T-cell (primary cell): ENCODE data around the gene GPRIN1. TPM values are rescaled to one million over a fixed set of nuclear protein-coding genes. Genes with fewer than 3 reads are reported as not detected.
A peak's percentile ranks its signal among the peaks of the same experiment; 100 is the strongest.

Source experiments
- ATAC-seq, 4 experiments: fragments of 200-7000 bp in 3 of 4; fragments of 150-1000 bp in 1 of 4; cut with Tn5 transposase; replicated peaks in 1 of 4; 1 replicate in 3 of 4; 2 replicates in 1 of 4; pipeline ENCODE4 v1.10.0; 2021; ENCODE audit warnings: moderate library complexity in 3 of 4, mild to moderate bottlenecking in 2 of 4, moderate number of reproducible peaks in 1 of 4
- CTCF ChIA-PET, 2 donors: fragments of 300-600 bp; sonication (Branson Sonifier 250); formaldehyde crosslinking; loops; one replicate each; lab custom pipeline; 2022; ENCODE audit warnings: antibody characterized with exemption in 2 of 2; lab: Charles Lee
- POLR2A ChIA-PET, 2 donors: fragments of 300-600 bp; sonication (Branson Sonifier 250); formaldehyde crosslinking; loops; one replicate each; lab custom pipeline; 2022; ENCODE audit warnings: antibody characterized with exemption in 2 of 2; lab: Charles Lee
- DNase-seq, 35 experiments: peaks; one replicate each; pipeline versions ENCODE4 v3.0.0 to v3.0.0-alpha.2; 2013 to 2023
- H3K27ac ChIP-seq: one replicate; pipeline ENCODE4 v1.5.1; 2013; ENCODE audit warnings: low read length
- H3K27me3 ChIP-seq, 2 experiments: replicated peaks in 1 of 2; 1 replicate in 1 of 2; 2 replicates in 1 of 2; pipeline versions ENCODE4 v1.6.1 to v1.7.0; 2013; ENCODE audit warnings: low read length in 1 of 2, mixed read lengths in 1 of 2; ENCODE audit not compliant: control insufficient read depth in 2 of 2, insufficient read depth in 2 of 2; ENCODE audit errors: extremely low read depth in 1 of 2
- H3K36me3 ChIP-seq, 2 donors: 1 replicate in 1 of 2; 2 replicates in 1 of 2; pipeline versions ENCODE4 v1.6.1 to v1.7.0; 2013; ENCODE audit warnings: low read length in 1 of 2; ENCODE audit not compliant: control insufficient read depth in 2 of 2, insufficient read depth in 1 of 2; ENCODE audit errors: extremely low read depth in 1 of 2
- H3K4me1 ChIP-seq, 2 experiments: 1 replicate in 1 of 2; 2 replicates in 1 of 2; pipeline versions ENCODE4 v1.6.1 to v1.7.0; 2013; ENCODE audit warnings: low read length in 2 of 2, mixed read lengths in 1 of 2; ENCODE audit not compliant: insufficient read depth in 2 of 2, control insufficient read depth in 1 of 2; ENCODE audit errors: extremely low read depth in 1 of 2
- H3K4me3 ChIP-seq, 2 donors: 1 replicate in 1 of 2; 2 replicates in 1 of 2; pipeline versions ENCODE4 v1.5.1 to v1.7.0; 2013; ENCODE audit warnings: mild to moderate bottlenecking in 2 of 2, low read length in 1 of 2, moderate library complexity in 1 of 2; ENCODE audit not compliant: control insufficient read depth in 1 of 2; ENCODE audit errors: extremely low read depth in 1 of 2
- H3K9me3 ChIP-seq: 2 replicates; pipeline ENCODE4 v1.7.0; 2013
- H3K27ac Mint-ChIP-seq, 2 donors: one replicate each; pipeline ENCODE4 v1.8.0; 2020 to 2021; ENCODE audit warnings: mild to moderate bottlenecking in 2 of 2, mixed read lengths in 2 of 2
- H3K27me3 Mint-ChIP-seq, 2 donors: one replicate each; pipeline ENCODE4 v1.8.0; 2021 to 2022; ENCODE audit warnings: mixed read lengths in 2 of 2
- H3K36me3 Mint-ChIP-seq: one replicate; pipeline ENCODE4 v1.8.0; 2021; ENCODE audit warnings: mixed read lengths
- H3K4me1 Mint-ChIP-seq, 3 donors: one replicate each; pipeline ENCODE4 v1.8.0; 2020 to 2022; ENCODE audit warnings: mixed read lengths in 3 of 3, mild to moderate bottlenecking in 1 of 3
- H3K4me3 Mint-ChIP-seq, 3 donors: one replicate each; pipeline ENCODE4 v1.8.0; 2020 to 2022; ENCODE audit warnings: mild to moderate bottlenecking in 3 of 3, mixed read lengths in 3 of 3, moderate library complexity in 3 of 3
- H3K9me3 Mint-ChIP-seq, 3 donors: one replicate each; pipeline ENCODE4 v1.8.0; 2020 to 2022; ENCODE audit warnings: mixed read lengths in 3 of 3
- WGBS: methylation state at CpG from one replicate; pipeline ENCODE4 v1.1.5; 2013; ENCODE audit warnings: missing lambda C conversion rate; ENCODE audit not compliant: insufficient coverage; 5-methylcytosine and 5-hydroxymethylcytosine counted together
- total RNA-seq, 35 experiments: library from RNA in 6 of 35; stranded (reverse) in 6 of 35; fragments of 120-200 nt in 1 of 35; gene quantifications; one replicate each; pipeline versions ENCODE4 v1.2.1 to v1.2.4 and lab custom pipeline; 2013 to 2026

Gene GPRIN1
- total RNA-seq, 5 donors from 2014 or later (not counting 1 experiment from before 2014, with no cell fraction given), result 0.33 to 1.2 (median 0.64) TPM

GRCh38 chr5:176597417-176598389 is 12.3 kb downstream of the GPRIN1 start:
- peaks cover 5 to 16% of the 10 kb centered on the region in 2 experiments for H3K27me3 ChIP-seq
- H3K4me3 ChIP-seq, result peak overlapping the region in 1 of 2 donors; percentile 48
- ATAC-seq, result no peak
- Mint-ChIP-seq H3K27me3 (peaks cover 0 to 3% of the 10 kb centered on the region in 2 donors), H3K36me3 (no peaks in the 10 kb centered on the region), H3K9me3 (no peaks in the 10 kb centered on the region), H3K4me1 (peaks cover 5 to 7% (median 5%) of the 10 kb centered on the region in 3 donors), H3K27ac (no peak overlapping the region), H3K4me3 (peak overlapping the region; percentile 41 to 63 (median 43))
- DNase-seq, result peak in 1 of 35 experiments; percentile 13
- POLR2A ChIA-PET, result no interaction called here
- no peaks in the 10 kb centered on the region for H3K9me3 ChIP-seq
- H3K36me3 ChIP-seq, result no peaks in the 10 kb centered on the region
- WGBS, result 58% methylated on average over 47 of the region's 47 CpGs
- CTCF ChIA-PET, result interaction anchor here (0.6 to 1.2 kb wide), 3 partner anchors 60 to 868 kb away, joined by 3 to 7 read pairs (median 6); partner anchors contain the start of gene RNF44 (in 1 of the 2)
- H3K27ac ChIP-seq, result no peak overlapping the region
- H3K4me1 ChIP-seq, result peaks cover 0 to 13% of the 10 kb centered on the region in 2 experiments

DNA sequence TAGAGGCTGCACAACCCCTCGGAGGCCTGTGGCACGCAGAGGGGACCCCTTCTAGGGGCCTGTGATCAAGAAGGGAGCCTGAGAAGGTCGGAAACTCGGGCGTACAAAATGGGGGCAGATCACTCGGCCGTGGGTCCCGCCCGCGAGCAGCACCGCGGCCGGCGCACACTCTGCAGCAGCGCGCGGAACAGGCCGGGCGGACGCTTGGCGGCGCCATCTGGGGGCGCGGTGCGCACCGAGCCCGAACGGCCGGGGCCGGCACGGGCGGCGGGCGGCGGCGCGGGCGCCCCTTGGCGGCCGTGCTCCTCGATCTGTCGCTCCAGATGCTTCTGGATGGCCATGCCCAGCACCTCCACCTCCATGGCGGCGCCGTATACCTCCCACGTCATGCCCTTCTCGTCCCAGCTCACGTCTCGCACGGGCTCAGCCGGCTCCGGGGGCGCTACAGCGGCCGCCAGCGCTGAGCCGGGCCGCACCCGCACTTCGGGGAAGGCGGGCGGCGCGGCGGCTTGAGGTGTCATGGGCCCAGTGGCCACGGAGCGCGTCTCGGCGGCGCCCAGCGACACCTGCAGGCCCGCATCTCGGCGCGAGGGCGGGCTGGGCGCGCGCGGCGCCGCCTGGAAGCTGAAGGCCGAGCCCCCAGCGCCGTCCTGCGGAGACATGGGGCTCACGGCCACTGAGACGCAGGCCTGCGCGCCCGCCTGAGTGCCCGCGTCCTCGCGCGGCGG is 13.1 kb downstream of the GPRIN1 start:
- 1% methylated on average over 98 of the region's 98 CpGs for WGBS
- peaks cover 0 to 3% of the 10 kb centered on the region in 2 donors for H3K27me3 Mint-ChIP-seq
- H3K4me3 Mint-ChIP-seq, result peak overlapping the region; percentile 64 to 75 (median 74)
- peaks cover 5 to 16% of the 10 kb centered on the region in 2 experiments for H3K27me3 ChIP-seq
- no peaks in the 10 kb centered on the region for H3K36me3 ChIP-seq
- H3K27ac ChIP-seq, result no peak overlapping the region
- peak overlapping the region; percentile 75 to 78 for H3K27ac Mint-ChIP-seq
- H3K9me3 ChIP-seq, result no peaks in the 10 kb centered on the region
- peaks cover 0 to 13% of the 10 kb centered on the region in 2 experiments for H3K4me1 ChIP-seq
- POLR2A ChIA-PET, result no interaction called here
- H3K36me3 Mint-ChIP-seq, result no peaks in the 10 kb centered on the region
- no peaks in the 10 kb centered on the region for H3K9me3 Mint-ChIP-seq
- CTCF ChIA-PET, result interaction anchor here (0.6 to 1.3 kb wide), 5 partner anchors 59 to 933 kb away, joined by 3 to 7 read pairs (median 3); partner anchors contain the start of gene RNF44 (in 1 of the 2)
- peaks cover 5 to 7% (median 5%) of the 10 kb centered on the region in 3 donors for H3K4me1 Mint-ChIP-seq
- peak overlapping the region; percentile 38 to 48 for H3K4me3 ChIP-seq
- ATAC-seq, result peak; percentile 87 to 91 (median 90)
- peak; percentile 21 to 82 (median 51) for DNase-seq

DNA sequence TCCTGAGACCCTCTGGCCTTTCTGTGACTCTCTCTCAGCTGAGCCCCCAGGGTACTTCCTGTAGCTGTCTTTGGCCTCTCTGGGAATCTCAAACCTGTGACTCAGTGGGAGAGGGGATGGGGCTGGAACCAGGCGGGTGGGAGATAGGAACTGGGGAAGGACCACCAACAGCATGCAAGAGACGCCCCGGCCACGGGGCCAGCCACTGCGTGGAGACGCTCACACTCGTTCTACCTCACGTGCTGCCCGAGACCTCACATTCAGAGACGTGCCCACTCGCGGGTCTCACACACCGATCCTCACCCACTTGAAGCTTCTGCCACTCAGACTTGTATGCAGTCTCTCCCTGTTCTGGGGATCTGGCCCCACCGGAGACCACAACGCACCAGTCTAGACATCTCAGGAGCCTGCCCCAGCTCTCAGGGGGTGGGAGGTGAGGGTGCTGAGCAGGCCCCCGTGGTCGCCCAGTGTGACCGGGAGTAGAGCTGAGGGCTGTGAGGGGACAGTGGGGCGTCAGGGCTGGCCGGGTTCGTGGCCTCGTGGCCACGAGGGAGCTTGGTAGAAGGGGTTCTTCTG is 13.8 kb downstream of the GPRIN1 start:
- ATAC-seq, result no peak

DNA sequence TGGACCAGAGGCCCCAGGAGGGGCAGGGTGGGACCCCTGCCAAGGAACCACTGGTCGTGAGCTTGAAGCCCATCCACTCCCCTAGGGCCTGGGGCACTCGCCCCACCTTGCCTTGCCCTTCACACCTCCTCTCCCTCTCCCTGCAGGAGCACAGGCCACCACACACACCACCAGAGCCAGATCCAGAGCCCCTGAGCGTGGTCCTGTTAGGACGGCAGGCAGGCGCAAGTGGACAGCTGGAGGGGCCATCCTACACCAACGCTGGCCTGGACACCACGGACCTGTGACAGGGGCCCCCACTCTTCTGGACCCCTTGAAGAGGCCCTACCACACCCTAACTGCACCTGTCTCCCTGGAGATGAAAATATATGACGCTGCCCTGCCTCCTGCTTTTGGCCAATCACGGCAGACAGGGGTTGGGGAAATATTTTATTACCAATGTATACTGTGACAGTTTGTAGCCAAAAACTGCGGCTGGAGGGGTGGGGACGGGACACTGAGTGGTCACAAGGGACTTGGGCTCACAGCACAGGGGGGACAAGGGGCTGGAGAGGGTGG is 14.5 kb downstream of the GPRIN1 start:
- peaks cover 0 to 3% of the 10 kb centered on the region in 2 donors for H3K27me3 Mint-ChIP-seq
- WGBS, result 86% methylated on average over 6 of the region's 11 CpGs
- H3K27ac Mint-ChIP-seq, result no peak overlapping the region
- H3K9me3 Mint-ChIP-seq, result no peaks in the 10 kb centered on the region
- CTCF ChIA-PET, result interaction anchor here in 1 of 2 donors (1.3 kb wide), 1 partner anchor 148 kb away, joined by 3 read pairs; no protein-coding TSS in a partner anchor
- ATAC-seq, result no peak
- peaks cover 5 to 7% (median 5%) of the 10 kb centered on the region in 3 donors for H3K4me1 Mint-ChIP-seq
- peaks cover 2 to 16% of the 10 kb centered on the region in 2 experiments for H3K27me3 ChIP-seq
- H3K27ac ChIP-seq, result no peak overlapping the region
- peak overlapping the region in 2 of 3 donors; percentile 37 to 74 for H3K4me3 Mint-ChIP-seq
- no peaks in the 10 kb centered on the region for H3K36me3 Mint-ChIP-seq
- H3K4me1 ChIP-seq, result peaks cover 0 to 13% of the 10 kb centered on the region in 2 experiments
- H3K9me3 ChIP-seq, result no peaks in the 10 kb centered on the region
- no peak overlapping the region for H3K4me3 ChIP-seq
- no peaks in the 10 kb centered on the region for H3K36me3 ChIP-seq
- DNase-seq, result no peak
- POLR2A ChIA-PET, result no interaction called here

More for the DNA sequence above, 13.8 kb downstream of the GPRIN1 start:
- DNase-seq, result no peak
- H3K27ac ChIP-seq, result no peak overlapping the region
- H3K36me3 ChIP-seq, result no peaks in the 10 kb centered on the region
- H3K4me1 ChIP-seq, result peaks cover 0 to 13% of the 10 kb centered on the region in 2 experiments
- Mint-ChIP-seq H3K27ac (peak overlapping the region; percentile 75 to 78), H3K27me3 (peaks cover 0 to 3% of the 10 kb centered on the region in 2 donors), H3K4me1 (peaks cover 5 to 7% (median 5%) of the 10 kb centered on the region in 3 donors), H3K36me3 (no peaks in the 10 kb centered on the region), H3K9me3 (no peaks in the 10 kb centered on the region), H3K4me3 (peak overlapping the region; percentile 64 to 75 (median 74))
- ChIA-PET POLR2A (no interaction called here), CTCF (interaction anchor here in 1 of 2 donors (0.7 to 1.3 kb wide), 3 partner anchors 58 to 934 kb away, joined by 3 to 7 read pairs (median 3); partner anchors contain the start of gene RNF44)
- peaks cover 2 to 16% of the 10 kb centered on the region in 2 experiments for H3K27me3 ChIP-seq
- H3K4me3 ChIP-seq, result peak overlapping the region; percentile 38 to 48
- no peaks in the 10 kb centered on the region for H3K9me3 ChIP-seq
- 83% methylated on average over 23 of the region's 23 CpGs for WGBS

DNA sequence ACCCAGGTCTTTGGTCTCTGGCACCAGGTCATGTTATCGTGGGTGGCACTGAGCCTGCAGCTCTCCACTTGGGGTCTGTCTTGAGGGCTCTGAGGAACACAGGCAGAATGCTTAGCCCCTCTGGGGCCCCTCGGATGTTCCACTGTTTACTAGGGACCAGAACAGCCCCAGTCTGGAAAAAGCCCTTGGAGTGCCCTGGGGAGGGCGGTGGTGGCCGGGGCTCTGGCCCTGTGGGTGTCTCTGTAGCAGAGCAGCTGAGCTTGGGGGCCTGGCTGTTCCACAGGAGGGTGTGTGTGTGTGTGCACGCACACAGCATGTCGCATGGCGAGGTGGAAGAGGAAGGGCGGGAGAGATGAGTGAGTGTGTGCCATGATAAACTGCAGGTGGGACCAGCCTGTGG is 15.4 kb downstream of the GPRIN1 start:
- no peak for ATAC-seq
- WGBS, result 90% methylated on average over 8 of the region's 8 CpGs
- ChIA-PET CTCF (no interaction called here), POLR2A (no interaction called here)
- Mint-ChIP-seq H3K4me3 (no peak overlapping the region), H3K4me1 (peaks cover 5 to 7% (median 5%) of the 10 kb centered on the region in 3 donors), H3K36me3 (no peaks in the 10 kb centered on the region), H3K27me3 (peaks cover 0 to 3% of the 10 kb centered on the region in 2 donors), H3K9me3 (no peaks in the 10 kb centered on the region), H3K27ac (no peak overlapping the region)
- Histone ChIP-seq H3K36me3 (no peaks in the 10 kb centered on the region), H3K4me1 (peaks cover 0 to 13% of the 10 kb centered on the region in 2 experiments), H3K27ac (no peak overlapping the region), H3K4me3 (no peak overlapping the region), H3K9me3 (no peaks in the 10 kb centered on the region), H3K27me3 (peaks cover 2 to 16% of the 10 kb centered on the region in 2 experiments)
- no peak for DNase-seq
